HEK293 (cell line): ENCODE data around the gene PYCARD.

ENCODE experiments used
- CTCF ChIA-PET: fragments of 350-600 bp; formaldehyde crosslinking; extraction: SDS; loops from one replicate; lab custom pipeline; 2021; ENCODE audit warnings: antibody characterized with exemption; lab: Yijun Ruan, JAX
- POLR2A ChIA-PET: fragments of 300-600 bp; formaldehyde crosslinking; extraction: SDS; loops from one replicate; lab custom pipeline; 2020; ENCODE audit warnings: antibody characterized with exemption, inconsistent platforms; lab: Yijun Ruan, JAX
- H3K27ac ChIP-seq: fragments of 200-500 bp; sonication (Bioruptor generic); 2 replicates; pipeline ENCODE4 v1.5.1; 2014; ENCODE audit warnings: low read depth, low read length, control low read depth, inconsistent platforms; ENCODE audit errors: extremely low read depth
- H3K36me3 ChIP-seq, 2 experiments: fragments of 200-500 bp in 1 of 2; sonication (Bioruptor generic) in 1 of 2; 1 replicate in 1 of 2; 2 replicates in 1 of 2; pipeline ENCODE4 v1.5.1; 2014 to 2017; ENCODE audit warnings: inconsistent platforms in 2 of 2, low read length in 2 of 2; ENCODE audit not compliant: control insufficient read depth in 2 of 2, insufficient read depth in 1 of 2
- H3K4me1 ChIP-seq: fragments of 200-500 bp; sonication (Bioruptor generic); 2 replicates; pipeline ENCODE4 v1.5.1; 2014; ENCODE audit warnings: mild to moderate bottlenecking, low read length, inconsistent platforms; ENCODE audit not compliant: control insufficient read depth, insufficient read depth
- H3K4me3 ChIP-seq: 2 replicates; pipeline ENCODE4 v1.5.1; 2011; ENCODE audit warnings: low read depth, mild to moderate bottlenecking, control low read depth, low read length, moderate library complexity
- H3K9me3 ChIP-seq: fragments of 200-500 bp; sonication (Bioruptor generic); 2 replicates; pipeline ENCODE4 v1.5.1; 2014; ENCODE audit warnings: low read depth, low read length, inconsistent platforms; ENCODE audit not compliant: control insufficient read depth, insufficient read depth
- CTCF ChIP-seq: fragments of 450-650 bp; formaldehyde crosslinking; IDR thresholded peaks from 2 replicates; pipeline ENCODE4 v1.5.1; 2016; ENCODE audit warnings: missing biosample characterization, missing genetic modification characterization
- FEZF1 ChIP-seq: fragments of 450-650 bp; formaldehyde crosslinking; IDR thresholded peaks from 2 replicates; pipeline ENCODE4 v1.5.1; 2016; ENCODE audit warnings: missing biosample characterization, missing genetic modification characterization
- GFI1B ChIP-seq: fragments of 450-650 bp; formaldehyde crosslinking; IDR thresholded peaks from 2 replicates; pipeline ENCODE4 v1.5.1; 2016; ENCODE audit warnings: missing biosample characterization, missing genetic modification characterization
- GLI4 ChIP-seq: fragments of 450-650 bp; formaldehyde crosslinking; IDR thresholded peaks from 2 replicates; pipeline ENCODE4 v1.5.1; 2016; ENCODE audit warnings: missing biosample characterization, missing genetic modification characterization
- ZBTB1 ChIP-seq: fragments of 450-650 bp; formaldehyde crosslinking; IDR thresholded peaks from 2 replicates; pipeline ENCODE4 v1.5.1; 2016; ENCODE audit warnings: missing biosample characterization, missing genetic modification characterization
- ZFP37 ChIP-seq: fragments of 450-650 bp; formaldehyde crosslinking; IDR thresholded peaks from 2 replicates; pipeline ENCODE4 v1.5.1; 2016; ENCODE audit warnings: missing biosample characterization, missing genetic modification characterization
- ZNF114 ChIP-seq: fragments of 450-650 bp; formaldehyde crosslinking; IDR thresholded peaks from 2 replicates; pipeline ENCODE4 v1.5.0; 2017; ENCODE audit warnings: missing biosample characterization, missing genetic modification characterization
- ZNF121 ChIP-seq: fragments of 450-650 bp; formaldehyde crosslinking; IDR thresholded peaks from 2 replicates; pipeline ENCODE4 v1.5.1; 2016; ENCODE audit warnings: missing biosample characterization, missing genetic modification characterization
- ZNF398 ChIP-seq: fragments of 450-650 bp; formaldehyde crosslinking; IDR thresholded peaks from 2 replicates; pipeline ENCODE4 v1.5.1; 2017; ENCODE audit warnings: missing biosample characterization, missing genetic modification characterization
- ZNF423 ChIP-seq: fragments of 450-650 bp; formaldehyde crosslinking; IDR thresholded peaks from 2 replicates; pipeline ENCODE4 v1.5.1; 2016; ENCODE audit warnings: missing biosample characterization, missing genetic modification characterization
- ZNF518A ChIP-seq: fragments of 450-650 bp; formaldehyde crosslinking; conservative IDR thresholded peaks from 2 replicates; pipeline ENCODE4 v1.5.1; 2016; ENCODE audit warnings: low read depth, missing biosample characterization, missing genetic modification characterization
- ZNF530 ChIP-seq: fragments of 450-650 bp; formaldehyde crosslinking; IDR thresholded peaks from 2 replicates; pipeline ENCODE4 v1.5.1; 2016; ENCODE audit warnings: low read depth, missing biosample characterization, missing genetic modification characterization
- ZNF558 ChIP-seq: fragments of 450-650 bp; formaldehyde crosslinking; IDR thresholded peaks from 2 replicates; pipeline ENCODE4 v1.5.1; 2016; ENCODE audit warnings: missing biosample characterization, missing genetic modification characterization
- ZNF626 ChIP-seq: fragments of 450-650 bp; sonication (Bioruptor Pico); formaldehyde crosslinking; IDR thresholded peaks from 2 replicates; pipeline ENCODE4 v1.5.1; 2018; ENCODE audit warnings: missing biosample characterization, missing genetic modification characterization, inconsistent platforms
- ZNF639 ChIP-seq: fragments of 450-650 bp; formaldehyde crosslinking; IDR thresholded peaks from 2 replicates; pipeline ENCODE4 v1.5.1; 2016; ENCODE audit warnings: missing biosample characterization, missing genetic modification characterization

Gene PYCARD

GRCh38 chr16:31243734-31244670, 41.4 kb upstream of the PYCARD start:
- TF ChIP-seq ZBTB1 (tag by site-specific recombination) (no peak), GFI1B (no peak)
- Histone ChIP-seq H3K27ac (no peak overlapping the region), H3K36me3 (no peaks in the 10 kb centered on the region), H3K4me3 (no peak overlapping the region), H3K4me1 (no peaks in the 10 kb centered on the region), H3K9me3 (no peaks in the 10 kb centered on the region)
- ChIA-PET CTCF (interaction anchor here (0.5 kb wide), 1 partner anchor 289 kb away, joined by 3 read pairs; no protein-coding TSS in a partner anchor), POLR2A (interaction anchor here (0.7 to 0.9 kb wide), 2 partner anchors 13 to 42 kb away, joined by 3 read pairs; partner anchors contain the start of gene PYCARD)

GRCh38 chr16:31242206-31242605, 39.6 kb upstream of the PYCARD start:
- Histone ChIP-seq H3K27ac (no peak overlapping the region), H3K36me3 (no peaks in the 10 kb centered on the region), H3K9me3 (no peaks in the 10 kb centered on the region), H3K4me1 (no peaks in the 10 kb centered on the region), H3K4me3 (no peak overlapping the region)
- CTCF ChIA-PET, result no interaction called here
- TF ChIP-seq ZNF398 (no peak), ZNF639 (tag by site-specific recombination) (no peak), ZNF626 (tag by site-specific recombination) (no peak), ZNF121 (tag by site-specific recombination) (no peak), CTCF (tag by site-specific recombination) (no peak), ZNF423 (tag by site-specific recombination) (no peak), ZNF114 (no peak), FEZF1 (tag by site-specific recombination) (no peak), ZNF530 (tag by site-specific recombination) (no peak), ZFP37 (tag by site-specific recombination) (no peak), ZNF518A (no peak), ZNF558 (tag by site-specific recombination) (no peak), GLI4 (tag by site-specific recombination) (no peak)
- POLR2A ChIA-PET, result no interaction called here
